ENCODE measurements around the gene TCIRG1. TPM values are rescaled to one million over a fixed set of nuclear protein-coding genes. Genes with fewer than 3 reads are reported as not detected.

TCIRG1 gene
- total and polyA plus RNA-seq, 12 donors = 28.4 to 1,150 (median 258) TPM

DNA sequence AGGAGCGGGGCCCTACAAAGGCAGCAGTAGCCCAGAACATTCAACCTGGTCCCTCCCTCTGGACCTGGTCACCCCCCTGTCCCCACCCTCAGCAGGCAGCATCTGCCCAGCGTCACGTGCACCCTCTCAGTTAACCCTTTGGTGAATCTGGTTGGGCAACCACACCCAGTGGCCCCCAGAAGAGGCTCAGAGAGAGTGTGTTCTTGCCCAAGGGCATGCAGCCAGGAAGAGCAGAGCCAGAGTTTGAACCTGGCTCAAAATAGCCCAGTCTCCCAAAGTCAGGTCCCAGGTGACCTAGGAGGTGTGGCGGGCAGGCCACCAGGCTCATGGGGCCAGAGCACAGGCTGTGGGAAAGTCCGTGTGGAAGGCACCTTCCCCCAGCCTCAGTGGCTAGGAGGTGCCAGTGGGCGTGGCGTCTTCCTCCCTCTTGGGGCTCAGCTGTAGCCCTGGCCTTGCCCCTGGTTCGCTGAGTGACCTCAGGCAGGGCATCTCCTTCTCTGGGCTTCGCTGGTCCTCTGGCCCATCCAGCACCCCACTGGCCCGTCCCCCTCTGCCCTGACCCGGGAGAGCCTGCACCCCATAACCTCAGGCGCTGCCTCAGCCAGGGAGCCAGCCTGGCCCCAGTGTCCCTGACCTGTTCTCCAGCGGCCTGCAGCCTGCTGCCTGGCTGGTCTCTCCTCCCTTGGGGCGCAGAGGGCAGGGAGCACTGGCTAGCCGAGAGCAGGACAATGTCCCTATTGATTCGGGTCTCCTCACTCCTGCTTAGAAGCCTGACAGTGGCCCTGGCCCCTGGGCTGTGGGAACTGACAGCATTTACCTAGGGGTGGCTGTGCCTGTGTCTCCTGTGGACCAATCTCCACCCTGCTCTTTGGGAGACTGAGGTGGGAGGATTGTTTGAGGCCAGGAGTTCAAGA is 21.7 kb upstream of the TCIRG1 start:
- H3K36me3 ChIP-seq (replicated peaks in 1 of 2) = peaks cover 0 to 5% of the 10 kb centered on the region in 2 donors
- H3K4me3 ChIP-seq = no peak overlapping the region
- H3K4me1 ChIP-seq (replicated peaks in 1 of 2) = peaks cover 29 to 62% of the 10 kb centered on the region in 2 donors
- no peaks in the 10 kb centered on the region for H3K9me3 ChIP-seq (replicated peaks in 1 of 3)
- peak overlapping the region in 3 of 5 donors; percentile 34 to 59 (median 41) for H3K27ac ChIP-seq
- TF ChIP-seq CTCF (IDR thresholded peaks at IDR 0.05) (no peak), POLR2A (IDR thresholded peaks at IDR 0.05) (no peak)
- intact Hi-C loops (cut with DNase I) = loop anchor here in 1 of 2 donors (10.0 kb wide), 1 partner anchor 188 kb away; no protein-coding TSS in a partner anchor
- H3K27me3 ChIP-seq = no peaks in the 10 kb centered on the region
- WGBS, 4 donors = 35 to 67% (median 46%) methylated on average over 13 to 16 of the region's 16 CpGs
- DNase-seq = peak in 1 of 7 donors; percentile 63

- DNase-seq = no peak
- WGBS, 4 donors = 58 to 69% (median 61%) methylated on average over 22 to 27 of the region's 27 CpGs
- intact Hi-C loops (cut with DNase I) = loop anchor here in 1 of 2 donors (10.0 kb wide), 1 partner anchor 187 kb away; no protein-coding TSS in a partner anchor
- Histone ChIP-seq H3K27ac (no peak overlapping the region), H3K36me3 (replicated peaks in 1 of 2) (peaks cover 0 to 5% of the 10 kb centered on the region in 2 donors), H3K27me3 (no peaks in the 10 kb centered on the region), H3K9me3 (replicated peaks in 1 of 3) (no peaks in the 10 kb centered on the region), H3K4me1 (replicated peaks in 1 of 2) (peaks cover 24 to 54% of the 10 kb centered on the region in 2 donors), H3K4me3 (no peak overlapping the region)
- no peak for TF ChIP-seq POLR2A (IDR thresholded peaks at IDR 0.05)
- no peak for TF ChIP-seq CTCF (IDR thresholded peaks at IDR 0.05)
Observed at GRCh38 chr11:68017980-68018729, 20.7 kb upstream of the TCIRG1 start.

DNA sequence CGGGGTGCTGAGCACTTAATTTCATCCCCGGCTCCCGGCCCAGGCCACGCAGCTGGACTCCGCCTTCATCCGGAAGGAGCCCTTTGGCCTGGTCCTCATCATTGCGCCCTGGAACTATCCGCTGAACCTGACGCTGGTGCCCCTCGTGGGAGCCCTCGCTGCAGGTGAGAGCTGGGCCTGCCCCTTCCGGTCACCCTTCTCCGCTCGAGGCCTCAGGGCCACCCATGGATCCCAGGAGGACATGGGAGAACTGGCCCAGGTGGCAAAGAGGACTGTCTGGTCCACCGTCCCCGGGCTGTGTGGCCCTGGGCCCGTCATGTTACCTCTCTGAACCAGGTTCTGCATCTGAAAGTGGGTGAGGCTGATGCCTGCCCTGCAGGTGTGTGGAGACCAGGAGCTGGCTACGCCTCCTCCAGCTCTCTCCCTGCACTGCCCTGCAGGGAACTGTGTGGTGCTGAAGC is 20.1 kb upstream of the TCIRG1 start:
- Histone ChIP-seq H3K27ac (no peak overlapping the region), H3K4me3 (no peak overlapping the region), H3K9me3 (replicated peaks in 1 of 3) (no peaks in the 10 kb centered on the region), H3K27me3 (no peaks in the 10 kb centered on the region), H3K36me3 (replicated peaks in 1 of 2) (peaks cover 0 to 5% of the 10 kb centered on the region in 2 donors), H3K4me1 (replicated peaks in 1 of 2) (peaks cover 24 to 48% of the 10 kb centered on the region in 2 donors)
- no peak for DNase-seq
- no peak for TF ChIP-seq POLR2A (IDR thresholded peaks at IDR 0.05)
- no peak for TF ChIP-seq CTCF (IDR thresholded peaks at IDR 0.05)
- 73 to 90% (median 88%) methylated on average over 3 to 18 of the region's 18 CpGs for WGBS, 4 donors
- intact Hi-C loops (cut with DNase I) = loop anchor here in 1 of 2 donors (10.0 kb wide), 1 partner anchor 186 kb away; no protein-coding TSS in a partner anchor

GRCh38 chr11:68019486-68019885 is 19.3 kb upstream of the TCIRG1 start:
- no peak for TF ChIP-seq POLR2A (IDR thresholded peaks at IDR 0.05)
- intact Hi-C loops (cut with DNase I) = loop anchor here in 1 of 2 donors (10.0 kb wide), 1 partner anchor 185 kb away; no protein-coding TSS in a partner anchor
- Histone ChIP-seq H3K9me3 (replicated peaks in 1 of 3) (no peaks in the 10 kb centered on the region), H3K27ac (peak overlapping the region in 1 of 5 donors; percentile 37), H3K27me3 (no peaks in the 10 kb centered on the region), H3K36me3 (replicated peaks in 1 of 2) (peaks cover 0 to 5% of the 10 kb centered on the region in 2 donors), H3K4me3 (no peak overlapping the region), H3K4me1 (replicated peaks in 1 of 2) (peaks cover 17 to 41% of the 10 kb centered on the region in 2 donors)
- no peak for DNase-seq
- WGBS, 4 donors = 89 to 94% (median 89%) methylated on average over 10 to 12 of the region's 12 CpGs; no CpG with 5 or more reads in 1 of the 4 donors

Measured in adrenal gland (tissue), 12 donors.